Fibroblast of the conjunctiva (primary cell): ENCODE results near the gene APBB2.
"Not testable (repeated sequence)": the region's sequence is repeated elsewhere in the genome, so short reads cannot be mapped to it uniquely, and the experiment has no call there.

Experiments
- DNase-seq: peaks from one replicate; pipeline ENCODE4 v3.0.0-alpha.2; 2010; ENCODE audit warnings: low read depth

APBB2 gene

DNA sequence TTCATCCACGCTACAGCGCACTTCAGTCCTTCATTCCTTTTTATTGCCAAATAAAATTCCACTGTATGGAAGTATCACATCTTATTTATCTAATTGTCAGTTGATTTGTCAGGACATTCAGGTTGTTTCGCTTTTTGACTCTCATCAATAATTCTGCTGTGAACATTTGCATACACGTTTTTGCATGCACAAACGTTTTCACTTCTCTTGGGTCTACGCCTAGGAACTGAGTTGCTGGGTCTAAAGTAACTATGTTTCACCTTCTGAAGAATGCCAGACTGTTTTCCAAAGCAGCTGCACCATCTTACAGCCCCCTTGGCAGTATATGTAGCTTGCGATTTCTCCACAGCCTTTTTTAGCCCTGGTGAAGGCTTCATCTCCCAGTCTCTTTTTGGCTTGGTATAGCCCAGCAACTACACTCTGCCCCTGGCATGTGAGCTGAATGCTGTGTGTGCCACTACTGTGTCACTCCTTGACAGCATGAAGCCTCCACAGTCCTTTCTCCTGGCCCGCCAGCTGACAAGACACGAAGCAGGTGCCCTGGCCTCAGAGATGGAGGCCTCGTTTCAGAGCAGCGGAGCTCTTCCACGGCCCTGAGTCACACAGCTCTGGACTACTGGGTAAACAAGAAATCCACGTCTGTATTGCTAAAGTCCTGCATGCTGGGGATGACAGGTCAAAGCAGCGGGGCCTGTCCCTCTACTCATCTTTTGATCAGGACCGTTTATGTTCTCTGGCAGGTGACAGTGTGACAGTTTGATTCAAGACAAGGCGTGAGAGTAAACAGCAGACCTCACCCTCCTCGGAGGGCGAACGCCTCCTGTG lies 389.1 kb downstream of the APBB2 start:
- no peak for DNase-seq

DNA sequence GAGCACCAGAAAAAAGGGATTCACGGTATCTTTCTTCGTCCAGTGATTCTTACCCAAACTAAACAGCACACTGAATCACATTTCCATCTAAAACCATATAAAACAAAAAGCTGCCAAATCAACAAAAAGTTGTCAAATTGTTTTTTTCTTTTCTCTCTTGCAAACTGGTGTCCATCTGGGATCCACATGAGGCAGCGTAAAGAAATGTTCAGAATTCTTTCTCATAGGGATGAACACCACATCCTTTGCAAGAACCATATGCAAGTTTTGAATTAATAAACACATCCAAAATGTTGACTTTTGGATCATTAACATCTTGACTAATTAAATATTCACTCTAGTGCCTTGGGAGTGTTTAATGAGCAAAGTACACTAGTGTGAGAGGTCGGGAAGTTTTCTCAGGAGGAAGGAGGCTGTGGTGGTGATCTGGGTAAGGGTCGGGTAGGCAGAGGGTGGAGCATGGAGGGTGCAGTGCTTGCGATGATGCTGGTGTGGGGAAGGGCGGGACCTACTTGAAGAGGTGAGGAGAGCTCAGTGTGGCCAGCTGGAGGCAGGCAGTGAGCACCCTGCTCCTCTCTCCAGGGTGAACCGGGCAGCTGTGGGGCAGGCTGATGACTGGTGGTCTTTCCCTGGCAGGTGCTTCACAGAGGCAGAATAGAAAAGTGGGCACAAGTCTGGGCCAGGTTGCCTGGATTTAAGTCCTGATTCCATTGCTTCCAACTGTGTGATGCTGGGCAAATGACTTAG lies 391.7 kb downstream of the APBB2 start:
- no peak for DNase-seq

DNA sequence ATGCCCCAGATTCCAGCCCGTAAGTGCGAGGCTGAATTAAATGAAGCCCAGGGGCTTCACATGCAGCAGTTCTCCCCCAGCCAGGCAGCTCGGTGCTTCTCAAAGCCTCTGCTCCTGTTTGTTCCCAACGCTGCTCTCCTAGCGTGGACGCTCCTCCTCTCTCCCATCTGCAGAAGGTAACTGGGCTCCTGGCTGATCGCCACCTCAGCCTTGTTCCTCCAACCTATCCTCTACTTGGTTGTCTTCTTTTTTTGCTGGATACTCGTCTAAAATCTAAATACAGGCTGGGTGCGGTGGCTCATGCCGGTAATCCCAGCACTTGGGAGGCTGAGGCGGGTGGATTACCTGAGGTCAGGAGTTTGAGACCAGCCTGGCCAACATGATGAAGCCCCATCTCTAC lies 394.2 kb downstream of the APBB2 start:
- no peak for DNase-seq

DNA sequence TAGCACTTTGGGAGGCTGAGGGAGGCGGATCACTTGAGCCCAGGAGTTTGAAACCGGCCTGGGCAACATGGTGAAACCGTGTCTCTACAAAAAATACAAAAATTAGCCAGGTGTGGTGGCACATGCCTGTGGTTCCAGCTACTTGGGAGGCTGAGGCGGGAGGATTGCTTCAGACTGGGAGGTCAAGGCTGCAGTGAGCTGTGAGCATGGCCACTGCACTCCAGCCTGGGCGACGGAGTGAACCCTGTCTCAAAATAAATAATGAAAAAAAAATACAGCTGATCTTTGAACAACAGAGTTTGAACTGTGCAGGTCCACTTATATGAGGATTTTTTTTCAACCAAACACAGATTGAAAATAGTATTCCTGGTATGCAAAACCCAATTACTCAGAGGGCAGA lies 397.2 kb downstream of the APBB2 start:
- DNase-seq: not testable (repeated sequence)

DNA sequence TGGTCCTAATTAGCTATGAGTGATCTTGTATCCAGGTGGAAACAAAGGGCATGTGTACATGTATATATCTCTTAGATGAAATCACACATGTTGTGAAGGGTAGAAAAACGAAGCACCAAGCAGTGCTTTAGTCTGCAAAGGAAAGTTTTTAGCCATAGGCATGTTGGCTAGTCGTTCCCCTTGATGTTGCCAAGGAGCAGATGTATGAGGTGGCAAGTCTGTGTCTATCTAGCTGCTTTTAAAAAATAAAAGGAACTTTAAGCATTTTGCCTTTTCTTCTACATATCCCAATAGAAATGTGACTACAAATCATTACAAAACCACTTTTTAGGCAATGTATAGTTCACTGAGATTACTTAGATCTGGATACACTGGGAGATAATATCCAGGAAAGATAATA lies 401.5 kb downstream of the APBB2 start:
- no peak for DNase-seq

DNA sequence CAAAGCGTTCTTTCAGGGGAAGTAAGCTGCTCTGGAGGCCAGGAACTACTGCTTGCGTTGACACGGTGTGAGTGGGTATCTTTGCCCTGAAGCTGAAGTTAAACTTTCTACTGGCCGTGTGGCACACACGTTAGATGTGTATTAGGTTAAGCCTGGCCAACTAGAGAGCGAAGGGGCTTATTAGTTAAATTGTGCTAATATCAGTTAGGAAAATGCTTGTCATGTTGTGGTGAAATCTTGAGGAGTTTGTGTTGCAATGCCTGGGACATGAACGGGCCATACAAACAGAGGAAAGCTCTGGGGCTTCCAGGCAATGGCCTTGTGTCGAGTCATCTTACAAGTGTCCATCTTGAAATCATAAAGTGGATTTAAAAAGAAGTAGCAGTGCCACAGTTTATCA lies 402.0 kb downstream of the APBB2 start:
- DNase-seq: no peak

DNA sequence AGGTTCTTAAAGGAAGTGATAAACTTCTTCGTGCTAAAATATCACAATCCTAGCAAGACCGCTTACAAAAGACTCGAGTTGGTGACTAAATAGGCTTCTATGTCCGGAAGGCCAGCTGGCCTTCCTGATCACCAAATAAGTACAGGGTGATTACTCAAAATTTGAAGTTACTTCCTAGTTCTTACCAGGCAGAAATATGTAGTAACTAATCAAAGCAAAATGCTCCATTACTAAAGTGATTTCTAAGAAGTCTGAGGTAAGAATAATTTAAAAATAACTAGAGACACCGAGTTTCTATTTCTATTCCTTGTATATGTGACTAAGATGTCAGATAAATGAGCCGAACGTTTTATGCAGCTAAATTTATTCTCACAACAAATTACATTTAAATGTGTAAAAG lies 402.4 kb downstream of the APBB2 start:
- no peak for DNase-seq

DNA sequence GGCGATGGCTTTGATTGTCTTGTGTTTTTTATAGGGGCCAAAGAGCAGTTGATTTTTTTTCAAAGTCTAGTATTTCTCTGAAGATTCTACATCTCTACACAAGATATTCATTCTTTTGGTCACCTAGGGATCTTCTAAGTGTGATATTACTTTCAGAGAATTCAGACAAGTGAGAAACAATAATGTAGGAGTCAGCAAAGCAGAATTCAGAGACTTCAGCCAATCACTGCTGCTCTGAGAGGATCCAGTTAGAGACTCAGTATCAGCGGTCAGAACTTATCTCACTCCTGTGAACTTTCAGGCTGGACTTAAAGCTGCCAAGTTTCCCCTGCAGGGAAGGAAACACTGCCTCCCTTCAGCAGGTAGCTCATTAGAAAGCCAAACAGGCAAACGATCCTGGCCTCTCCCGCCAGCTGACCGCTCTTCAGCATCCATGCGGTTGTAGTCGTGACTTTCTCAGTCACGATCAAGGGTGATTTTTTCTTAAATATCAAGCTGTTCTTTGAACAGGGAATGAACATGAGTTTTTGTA lies 405.4 kb downstream of the APBB2 start:
- no peak for DNase-seq

DNA sequence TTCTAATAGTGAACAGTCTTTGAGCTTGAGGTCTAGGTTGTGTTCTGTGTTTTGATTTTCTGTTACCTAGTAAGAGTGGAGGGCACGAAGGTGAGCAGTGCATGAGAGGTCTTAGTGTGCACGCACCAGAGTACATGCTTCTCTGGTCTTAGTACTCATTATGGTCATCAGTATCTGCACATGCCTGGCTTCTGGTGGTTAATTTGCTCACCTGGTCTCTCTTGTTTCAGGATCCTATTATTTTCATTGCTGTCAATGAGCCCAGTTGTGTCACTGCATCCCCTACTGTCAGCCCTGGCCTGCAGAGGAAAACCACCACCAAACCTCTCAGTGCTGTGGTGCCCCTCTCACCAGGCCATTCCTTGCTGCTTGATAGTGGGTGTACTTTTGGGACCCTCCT lies 409.7 kb downstream of the APBB2 start:
- no peak for DNase-seq

DNA sequence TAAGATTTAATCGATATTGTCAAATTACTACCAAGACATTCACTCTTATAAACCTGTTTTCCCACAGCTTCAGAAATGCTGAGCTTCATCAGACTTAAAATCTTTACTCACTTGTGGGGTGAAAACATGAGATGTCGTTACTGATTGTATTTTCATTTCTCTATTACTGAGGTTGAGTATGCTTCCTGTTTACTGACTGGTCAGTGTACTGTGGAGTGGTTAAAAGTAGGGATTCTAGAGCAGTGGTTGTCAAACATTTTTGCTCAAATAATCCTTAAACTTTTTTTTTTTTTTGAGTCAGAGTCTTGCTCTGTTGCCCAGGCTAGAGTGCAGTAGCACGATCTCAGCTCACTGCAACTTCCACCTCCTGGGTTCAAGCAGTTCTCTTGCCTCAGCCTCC lies 414.3 kb downstream of the APBB2 start:
- DNase-seq: no peak

DNA sequence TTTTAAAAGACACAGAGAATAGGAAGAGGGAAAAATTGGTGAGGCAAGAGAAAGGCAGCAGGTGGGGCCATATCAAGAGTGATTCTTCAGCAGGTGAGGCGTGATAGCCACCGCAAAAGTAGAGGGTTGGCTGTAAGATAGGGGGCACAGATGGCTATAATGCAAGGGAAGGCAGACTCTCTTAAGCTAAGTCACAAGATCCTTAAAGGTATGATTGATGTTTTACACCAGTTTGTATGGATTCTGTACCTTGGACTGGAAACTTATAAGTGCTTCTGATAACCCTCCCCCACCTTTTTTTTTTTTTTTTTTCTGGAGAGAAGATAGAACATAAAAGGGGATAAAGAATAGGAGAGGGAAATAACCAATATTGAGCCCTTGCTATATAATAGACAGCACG lies 424.6 kb downstream of the APBB2 start:
- no peak for DNase-seq

DNA sequence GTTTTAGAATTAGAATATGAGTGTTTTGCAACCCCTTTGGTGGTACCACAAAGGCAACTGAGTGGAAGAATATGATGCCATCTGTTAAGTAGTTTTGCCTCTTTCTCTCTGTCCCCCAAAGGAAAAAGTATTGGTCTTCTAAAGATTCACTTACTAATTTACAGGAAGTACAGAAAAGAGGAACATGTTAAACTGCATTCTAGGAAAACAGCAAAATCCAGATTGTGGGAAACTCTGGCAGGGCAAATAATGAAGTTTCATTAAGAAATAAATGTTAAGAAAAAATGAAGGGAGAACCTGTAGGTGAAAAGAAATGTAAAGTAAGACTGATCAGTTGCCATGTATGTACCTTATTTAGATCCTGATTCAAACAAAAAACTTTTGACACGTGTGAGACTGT lies 425.3 kb downstream of the APBB2 start:
- no peak for DNase-seq

DNA sequence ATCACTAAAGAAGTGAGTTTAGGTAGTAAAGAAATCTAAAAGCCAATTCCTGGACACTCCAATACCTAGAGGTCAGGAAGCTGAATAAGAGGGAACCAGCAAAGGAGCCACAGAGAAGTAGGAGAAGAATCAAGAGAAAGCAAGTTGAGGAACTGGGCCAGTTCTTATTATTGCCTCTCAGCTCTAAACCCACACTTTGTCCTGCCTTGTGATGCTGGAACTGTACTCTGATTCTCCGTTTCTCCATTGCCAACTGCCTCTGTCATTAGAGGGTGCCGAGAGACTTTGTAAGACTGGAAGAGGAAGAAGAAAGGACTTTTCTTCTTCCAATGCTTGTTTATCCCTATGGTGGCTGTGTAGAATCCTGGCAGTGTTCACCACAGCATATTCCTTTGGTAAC lies 426.0 kb downstream of the APBB2 start:
- no peak for DNase-seq

DNA sequence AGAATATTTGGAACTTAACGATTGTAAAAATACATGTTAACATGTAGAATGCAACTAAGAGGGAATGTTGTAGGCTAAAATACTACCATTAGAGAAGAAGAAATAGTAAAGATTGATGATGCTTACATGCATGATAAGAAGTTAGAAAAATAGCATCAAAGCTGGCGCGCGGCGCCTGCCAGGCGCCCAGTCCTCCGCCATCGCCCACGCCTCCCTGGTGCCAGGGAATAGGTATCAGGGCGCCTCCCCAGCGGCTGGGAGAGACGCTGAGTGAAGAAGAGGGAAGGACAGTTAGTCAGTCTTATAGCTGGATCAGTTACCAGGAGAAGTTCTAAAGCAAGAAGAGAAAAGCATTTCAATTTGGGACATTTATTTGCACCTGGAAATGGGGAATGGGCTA lies 428.6 kb downstream of the APBB2 start:
- no peak for DNase-seq

DNA sequence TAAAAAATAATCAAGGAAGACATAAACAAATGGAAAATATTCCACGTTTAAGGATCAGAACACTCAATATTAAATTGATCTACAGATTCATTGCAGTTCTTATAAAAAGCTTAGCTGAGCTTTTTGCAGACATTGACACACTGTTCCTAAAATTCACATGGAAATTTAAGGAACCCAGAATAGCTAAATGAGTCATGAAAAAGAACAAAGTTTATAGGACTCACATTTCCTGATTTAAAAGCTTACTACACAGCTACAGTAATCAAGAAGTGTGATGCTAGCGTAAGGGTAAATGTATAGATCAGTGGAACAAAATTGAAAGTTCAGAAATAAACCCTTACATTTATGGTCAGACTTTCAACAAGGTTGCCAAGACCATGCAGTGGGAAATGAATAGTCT lies 431.5 kb downstream of the APBB2 start:
- DNase-seq: no peak

DNA sequence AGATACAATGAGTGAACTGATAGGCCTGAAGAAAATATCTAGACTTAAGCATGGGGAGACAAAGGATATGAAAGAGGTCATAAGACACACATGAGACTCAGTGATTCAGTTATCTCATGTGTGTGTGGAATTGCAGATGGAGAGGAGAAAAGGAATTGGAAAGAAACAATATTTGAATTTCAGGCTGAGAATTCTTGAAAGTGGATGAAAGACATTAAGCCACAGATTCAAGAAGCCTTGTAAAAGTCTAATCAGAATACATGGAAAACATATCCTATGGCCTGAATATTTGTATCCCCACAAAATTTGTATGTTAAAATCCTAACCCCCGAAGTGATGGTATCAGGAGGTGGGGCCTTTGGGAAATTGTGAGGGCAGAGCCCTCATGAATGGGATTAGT lies 436.3 kb downstream of the APBB2 start:
- DNase-seq: no peak

DNA sequence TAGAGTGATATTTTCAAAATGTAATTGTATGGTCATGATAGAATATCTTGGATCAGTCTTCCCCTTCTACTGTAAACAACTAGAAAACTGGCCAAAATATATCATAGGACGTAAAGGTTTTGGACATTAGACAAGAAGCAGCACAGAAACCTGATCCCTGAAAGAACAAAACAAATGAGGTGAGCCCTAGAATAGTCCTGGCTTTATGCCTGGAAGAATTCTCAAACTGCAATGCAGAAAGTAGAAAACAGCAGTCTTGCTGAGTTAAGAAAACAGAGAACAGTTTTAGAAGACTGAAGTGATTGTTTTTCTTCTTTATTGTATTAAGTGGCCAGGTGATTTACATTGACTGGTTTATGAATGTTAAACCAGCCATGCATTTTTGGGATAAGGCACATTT lies 445.1 kb downstream of the APBB2 start:
- DNase-seq: no peak

DNA sequence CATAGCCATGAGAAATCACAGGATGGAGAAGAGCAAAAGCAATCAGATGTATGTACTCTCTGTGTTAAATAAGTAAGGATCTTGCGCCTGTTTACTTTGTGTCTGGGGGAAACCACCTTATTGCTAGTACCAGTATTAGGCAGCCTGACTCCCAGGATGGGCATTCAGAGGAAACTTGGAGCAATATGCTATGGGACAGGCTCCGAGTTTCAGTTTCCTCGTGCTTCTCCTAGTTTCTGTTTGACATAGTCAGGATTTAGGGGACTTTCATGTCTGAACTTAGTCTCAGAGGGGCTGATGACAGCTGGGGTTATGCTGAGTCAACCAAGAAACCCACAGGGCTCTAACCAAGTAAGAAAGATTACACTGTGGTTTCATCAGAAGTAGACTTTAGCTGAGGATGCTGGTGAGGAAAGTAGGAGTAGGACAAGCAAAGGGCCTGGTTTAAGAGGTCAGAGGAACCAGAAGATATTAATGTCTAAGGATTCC lies 451.1 kb downstream of the APBB2 start:
- peak; percentile 72 for DNase-seq
